ENCODE results near the gene ESR1. TPM values are rescaled to one million over a fixed set of nuclear protein-coding genes. Genes with fewer than 3 reads are reported as not detected.

Gene ESR1
- total and polyA plus RNA-seq, 12 donors = 0.09 to 1.9 (median 1.2) TPM

DNA sequence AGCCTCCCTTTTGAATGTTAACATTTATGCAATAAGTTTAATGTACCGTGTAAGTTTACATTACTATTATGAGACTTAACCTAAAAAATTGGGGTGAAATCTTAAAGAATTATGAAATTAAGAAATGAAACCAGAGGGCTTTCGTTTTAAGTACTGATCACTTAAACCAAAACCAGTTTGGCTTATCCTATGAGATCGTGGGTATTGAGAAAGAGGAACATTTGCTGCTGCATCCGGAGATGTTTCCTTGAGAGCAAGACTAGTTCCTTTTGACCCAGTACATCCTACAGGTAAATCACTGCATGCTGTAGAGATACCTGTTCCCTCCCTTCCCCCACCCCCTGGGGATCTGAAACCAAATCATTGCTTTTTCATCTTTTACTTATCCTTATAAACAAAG, 201.3 kb downstream of the ESR1 start:
- DNase-seq = no peak
- TF ChIP-seq, protein P1, sequence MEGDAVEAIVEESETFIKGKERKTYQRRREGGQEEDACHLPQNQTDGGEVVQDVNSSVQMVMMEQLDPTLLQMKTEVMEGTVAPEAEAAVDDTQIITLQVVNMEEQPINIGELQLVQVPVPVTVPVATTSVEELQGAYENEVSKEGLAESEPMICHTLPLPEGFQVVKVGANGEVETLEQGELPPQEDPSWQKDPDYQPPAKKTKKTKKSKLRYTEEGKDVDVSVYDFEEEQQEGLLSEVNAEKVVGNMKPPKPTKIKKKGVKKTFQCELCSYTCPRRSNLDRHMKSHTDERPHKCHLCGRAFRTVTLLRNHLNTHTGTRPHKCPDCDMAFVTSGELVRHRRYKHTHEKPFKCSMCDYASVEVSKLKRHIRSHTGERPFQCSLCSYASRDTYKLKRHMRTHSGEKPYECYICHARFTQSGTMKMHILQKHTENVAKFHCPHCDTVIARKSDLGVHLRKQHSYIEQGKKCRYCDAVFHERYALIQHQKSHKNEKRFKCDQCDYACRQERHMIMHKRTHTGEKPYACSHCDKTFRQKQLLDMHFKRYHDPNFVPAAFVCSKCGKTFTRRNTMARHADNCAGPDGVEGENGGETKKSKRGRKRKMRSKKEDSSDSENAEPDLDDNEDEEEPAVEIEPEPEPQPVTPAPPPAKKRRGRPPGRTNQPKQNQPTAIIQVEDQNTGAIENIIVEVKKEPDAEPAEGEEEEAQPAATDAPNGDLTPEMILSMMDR (IDR thresholded peaks at IDR 0.05) = no peak
- Histone ChIP-seq H3K36me3 (no peaks in the 10 kb centered on the region), H3K27ac (no peak overlapping the region), H3K4me1 (no peaks in the 10 kb centered on the region), H3K4me3 (no peak overlapping the region), H3K27me3 (no peaks in the 10 kb centered on the region), H3K9me3 (no peaks in the 10 kb centered on the region)
- WGBS, 2 donors = 81 to 84% methylated on average over 4 of the region's 4 CpGs
- intact Hi-C loops (cut with DNase I) = no loop called here
- no peak for ATAC-seq

DNA sequence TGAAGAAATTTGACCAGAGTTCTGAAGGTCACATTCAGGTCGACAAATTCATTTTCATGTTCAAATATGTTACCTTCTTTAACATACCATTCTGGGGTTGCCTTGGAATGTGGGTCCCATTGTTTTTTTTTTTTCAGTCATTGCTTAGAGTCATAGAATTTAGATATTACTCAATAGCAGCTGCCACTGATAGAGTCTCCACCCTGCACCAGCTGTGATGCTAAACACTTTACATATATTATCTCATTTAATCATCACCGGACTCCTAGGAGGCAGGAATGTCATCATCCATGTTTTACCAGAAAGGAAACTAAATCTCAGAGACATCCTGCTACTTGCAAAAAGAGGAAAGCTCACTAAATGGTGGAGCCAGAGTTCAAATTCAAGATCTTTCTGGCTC, 204.7 kb downstream of the ESR1 start:
- Histone ChIP-seq H3K4me3 (no peak overlapping the region), H3K27ac (no peak overlapping the region), H3K9me3 (no peaks in the 10 kb centered on the region), H3K4me1 (no peaks in the 10 kb centered on the region), H3K27me3 (no peaks in the 10 kb centered on the region), H3K36me3 (no peaks in the 10 kb centered on the region)
- DNase-seq (no peak), ATAC-seq (no peak)
- WGBS, 2 donors = 78 to 82% methylated on average over 2 of the region's 2 CpGs
- intact Hi-C loops (cut with DNase I) = no loop called here
- TF ChIP-seq, protein P1 (IDR thresholded peaks at IDR 0.05) = no peak

DNA sequence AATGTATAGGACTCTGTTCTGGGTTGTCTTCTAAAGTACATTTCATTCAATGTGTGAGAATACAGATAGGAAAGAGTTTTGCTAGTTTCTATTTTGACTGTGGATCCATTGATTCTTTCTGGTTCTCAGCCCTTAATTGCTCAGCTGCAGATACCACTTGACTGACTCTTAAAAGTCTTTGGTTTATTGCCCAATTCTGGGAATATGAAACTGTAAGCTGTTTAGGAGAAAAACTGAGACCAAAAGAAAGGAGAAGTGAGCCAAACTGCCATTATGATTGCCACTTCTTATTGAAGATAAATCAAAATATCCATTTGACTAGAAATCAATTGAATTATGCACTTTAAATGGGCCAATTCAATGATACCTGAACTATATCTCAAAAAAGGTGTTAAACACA, 211.4 kb downstream of the ESR1 start:
- ATAC-seq (no peak), DNase-seq (no peak)
- Histone ChIP-seq H3K4me1 (no peaks in the 10 kb centered on the region), H3K27me3 (no peaks in the 10 kb centered on the region), H3K4me3 (no peak overlapping the region), H3K27ac (no peak overlapping the region), H3K9me3 (peaks cover 0 to 9% (median 7%) of the 10 kb centered on the region in 11 donors), H3K36me3 (no peaks in the 10 kb centered on the region)
- TF ChIP-seq, protein P1 (IDR thresholded peaks at IDR 0.05) = no peak
- intact Hi-C loops (cut with DNase I) = no loop called here

DNA sequence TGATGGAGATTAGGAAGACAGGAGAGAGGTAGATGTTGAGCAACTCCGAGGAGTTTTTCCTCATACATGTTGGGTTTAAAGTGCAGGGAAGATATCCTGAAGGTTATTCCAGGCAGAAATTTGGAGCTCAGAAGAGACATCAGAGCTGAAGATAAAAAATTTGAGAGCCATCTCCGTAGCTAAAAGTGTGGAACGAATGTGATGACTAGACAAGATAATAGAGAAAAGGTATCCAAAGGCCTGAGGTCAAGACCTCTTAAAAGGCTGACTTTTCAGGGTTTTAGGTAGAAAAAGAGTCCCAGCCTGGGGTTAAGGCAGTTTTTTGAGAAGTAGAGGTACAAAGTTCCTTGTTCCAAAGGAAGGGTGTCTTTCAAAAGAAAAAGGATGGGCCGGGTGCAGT, 214.8 kb downstream of the ESR1 start:
- TF ChIP-seq, protein P1 (IDR thresholded peaks at IDR 0.05) = no peak
- Histone ChIP-seq H3K36me3 (no peaks in the 10 kb centered on the region), H3K9me3 (peaks cover 0 to 13% (median 9%) of the 10 kb centered on the region in 11 donors), H3K4me1 (peaks cover 0 to 5% (median 0%) of the 10 kb centered on the region in 9 donors), H3K27me3 (no peaks in the 10 kb centered on the region), H3K4me3 (no peak overlapping the region), H3K27ac (no peak overlapping the region)
- ATAC-seq (no peak), DNase-seq (no peak)
- intact Hi-C loops (cut with DNase I) = no loop called here
- WGBS, 2 donors = 85 to 86% methylated on average over 4 of the region's 4 CpGs

Data from heart right ventricle (tissue), 16 donors.